NCI-H2171 (cell line): ENCODE data around the gene ZBTB7C.

Experiments
- DNase-seq: peaks from one replicate; lab custom pipeline; 2025; lab: John Stamatoyannopoulos, UW

ZBTB7C gene

GRCh38 chr18:48324651-48325050 lies 84.5 kb downstream of the ZBTB7C start:
- no peak for DNase-seq

DNA sequence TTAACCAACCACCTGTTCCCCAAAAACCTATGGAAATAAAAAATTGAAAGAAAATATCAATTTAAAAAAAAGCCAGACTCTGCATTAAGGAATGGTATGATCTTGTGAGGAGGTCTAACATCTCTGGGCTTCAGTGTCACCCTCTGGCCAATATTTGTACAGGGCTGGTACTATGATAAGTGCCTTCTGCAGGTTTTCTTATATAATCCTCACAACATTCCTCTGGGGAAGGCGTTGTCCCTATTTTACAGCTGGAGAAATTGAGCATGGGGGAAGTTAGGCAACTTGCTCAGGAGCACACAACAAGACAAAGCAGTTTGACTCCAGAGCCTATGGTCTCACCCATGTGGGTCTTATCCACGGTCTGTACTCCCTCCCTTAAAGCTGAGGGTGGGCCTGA lies 86.0 kb downstream of the ZBTB7C start:
- no peak for DNase-seq

DNA sequence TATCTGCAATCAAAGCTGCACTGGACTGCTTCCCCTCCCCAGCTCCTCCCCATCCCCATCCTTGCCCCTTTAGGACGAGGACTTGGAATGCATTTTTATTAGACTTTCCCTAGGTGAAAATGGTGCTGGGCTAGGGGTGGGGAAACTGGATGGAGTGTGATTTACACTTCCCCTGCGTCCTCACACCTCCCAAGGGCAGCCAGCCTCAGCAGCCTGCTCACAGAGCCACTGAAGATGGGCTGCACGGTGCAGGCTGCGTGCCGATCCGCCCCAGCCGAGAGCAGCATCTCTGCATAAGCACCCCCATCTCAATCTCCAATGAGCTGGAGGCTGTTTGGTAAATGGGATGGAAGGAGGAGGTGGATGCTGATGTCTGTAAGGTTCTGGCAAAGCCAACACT lies 87.6 kb downstream of the ZBTB7C start:
- DNase-seq: no peak

GRCh38 chr18:48321121-48321520 lies 88.1 kb downstream of the ZBTB7C start:
- no peak for DNase-seq

DNA sequence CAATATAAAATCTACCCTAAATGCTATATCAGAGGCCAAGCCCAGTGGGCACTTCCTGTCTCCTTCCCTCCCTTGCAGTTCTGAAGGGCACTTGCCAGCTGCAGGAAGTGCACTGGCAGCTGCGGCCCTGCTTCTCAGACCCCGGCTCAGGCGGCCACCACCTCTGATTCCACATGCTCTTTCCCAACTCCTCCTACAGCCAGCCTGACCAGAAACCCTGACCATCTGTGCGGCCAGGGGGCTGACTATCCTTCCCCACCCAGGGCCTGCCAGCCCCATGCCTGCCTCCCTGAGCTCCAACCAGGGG lies 88.6 kb downstream of the ZBTB7C start:
- no peak for DNase-seq

DNA sequence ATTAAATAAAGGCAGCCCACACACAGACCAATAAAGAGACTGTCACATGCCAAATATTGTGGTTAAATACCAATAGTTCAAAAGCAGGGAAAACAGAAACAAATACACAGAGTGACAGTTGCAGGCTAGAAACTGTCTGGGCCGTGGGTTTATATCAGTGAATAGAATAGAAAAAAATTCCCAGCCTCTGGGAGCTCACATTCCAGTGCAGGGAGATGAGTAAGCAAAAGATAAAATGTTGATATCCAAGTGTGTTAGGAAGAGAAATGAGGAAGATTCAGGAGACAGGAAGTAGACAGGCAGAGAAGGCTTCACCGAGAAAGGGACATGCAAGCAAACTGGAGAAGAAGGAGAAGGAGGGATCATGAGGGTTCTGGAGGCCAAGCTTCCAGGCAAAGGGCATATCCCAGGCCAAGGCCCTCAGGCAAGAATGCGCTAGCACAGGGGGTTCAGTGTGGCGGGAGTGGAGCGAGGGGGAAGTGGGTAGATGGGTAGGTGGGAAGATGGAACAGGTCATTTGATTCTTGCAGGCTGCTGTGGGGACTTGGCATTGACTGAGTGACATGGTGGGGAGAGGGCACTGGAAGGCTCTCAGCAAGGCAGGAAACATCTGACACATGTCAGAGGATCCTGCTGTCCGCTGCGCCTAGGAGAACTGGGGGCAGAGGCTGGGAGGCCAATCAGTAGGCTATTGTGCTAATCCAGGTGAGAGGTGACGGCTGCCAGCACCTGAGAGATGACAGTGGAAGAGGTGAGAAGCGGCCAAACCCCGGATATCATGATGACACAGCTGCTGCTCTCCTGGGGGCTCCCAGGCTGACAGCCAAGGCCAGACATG lies 89.2 kb downstream of the ZBTB7C start:
- no peak for DNase-seq

GRCh38 chr18:48318436-48318835 lies 90.7 kb downstream of the ZBTB7C start:
- DNase-seq: no peak

DNA sequence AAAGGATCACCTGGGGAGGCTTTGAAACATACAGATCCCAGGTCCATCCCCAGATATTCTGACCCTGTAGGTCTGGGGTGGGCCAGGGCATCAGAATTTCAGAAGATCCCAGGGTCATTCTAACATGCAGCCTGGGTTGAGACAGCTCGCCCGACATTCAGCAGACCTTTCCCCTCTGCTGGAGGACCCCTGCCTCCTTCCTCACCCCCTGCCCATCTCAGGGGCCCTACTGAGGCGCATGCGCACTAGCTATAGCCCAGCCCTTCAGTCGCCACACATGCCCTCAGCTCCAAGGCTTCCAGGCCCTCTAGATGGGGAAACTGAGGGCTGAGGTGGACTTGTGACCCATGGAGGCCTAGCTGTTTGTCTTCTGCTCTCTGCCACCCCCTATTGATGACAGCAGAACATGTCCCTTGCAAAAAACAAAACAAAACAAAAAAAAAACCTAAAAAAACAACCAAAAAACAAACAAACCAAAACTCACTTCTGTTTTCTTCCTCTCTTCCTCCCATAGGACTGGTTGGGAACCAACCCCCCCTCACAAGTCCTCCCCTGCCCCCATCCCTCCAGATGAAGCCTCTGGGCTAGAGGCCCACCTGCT lies 91.3 kb downstream of the ZBTB7C start:
- DNase-seq: no peak

DNA sequence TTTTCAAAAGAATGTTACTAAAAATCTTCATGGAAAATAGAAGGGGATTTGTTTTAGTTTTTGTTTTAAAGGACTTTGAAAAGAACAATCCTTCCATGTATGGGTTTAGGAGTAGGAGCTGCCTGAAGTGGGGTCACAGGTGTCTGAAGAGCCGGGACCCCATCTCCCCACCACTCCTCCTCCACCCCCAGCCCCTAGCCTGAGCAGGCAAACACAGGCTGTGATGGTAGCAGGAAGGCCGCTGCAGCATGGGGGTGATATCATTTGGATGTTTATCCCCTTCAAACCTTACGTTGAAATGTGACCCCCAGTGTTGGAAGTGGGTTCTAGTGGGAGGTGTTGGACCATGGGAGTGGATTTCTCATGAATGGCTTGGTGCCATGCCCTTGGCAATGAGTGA lies 93.0 kb downstream of the ZBTB7C start:
- DNase-seq: no peak

DNA sequence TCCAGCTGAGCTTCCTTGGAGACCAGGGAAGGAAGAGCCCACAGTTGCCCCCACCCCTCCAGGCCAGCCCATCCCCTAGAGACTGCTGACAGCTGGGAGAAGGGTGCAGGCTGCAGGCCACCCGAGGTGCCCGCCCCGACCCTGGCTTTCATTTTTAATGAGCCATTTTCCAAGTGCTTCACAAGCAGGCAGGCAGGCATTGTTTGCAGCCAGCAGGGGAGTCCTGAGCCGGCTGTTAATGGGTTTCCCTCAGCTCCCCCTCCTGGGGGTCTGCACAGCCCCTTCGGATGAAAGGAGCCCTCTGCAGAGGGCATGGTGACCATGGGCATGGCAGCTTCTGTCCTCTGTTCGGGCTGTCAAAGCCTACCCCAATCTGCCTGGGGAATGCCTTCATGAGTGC lies 94.5 kb downstream of the ZBTB7C start:
- no peak for DNase-seq

- no peak for DNase-seq
Measured at GRCh38 chr18:48313792-48314191, 95.4 kb downstream of the ZBTB7C start.

DNA sequence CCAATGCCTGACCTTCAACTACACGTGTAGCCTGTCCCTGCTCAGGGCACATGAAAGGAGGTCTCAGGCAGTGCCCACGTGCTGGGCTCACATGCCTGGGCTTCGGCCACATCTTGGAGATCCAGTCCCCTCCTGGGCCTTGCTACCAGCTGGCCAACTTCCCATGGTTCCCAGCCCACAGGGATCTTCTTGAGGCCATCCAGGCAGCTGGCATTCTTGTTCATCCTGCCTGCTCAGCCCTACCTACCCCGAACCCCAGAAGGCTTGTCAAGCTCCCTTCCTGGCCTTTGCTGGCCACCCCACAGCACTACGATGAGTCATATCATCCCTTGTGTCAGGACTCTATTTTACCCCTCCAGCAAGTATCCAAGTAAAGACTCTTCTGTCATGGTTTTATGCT lies 97.1 kb downstream of the ZBTB7C start:
- no peak for DNase-seq

DNA sequence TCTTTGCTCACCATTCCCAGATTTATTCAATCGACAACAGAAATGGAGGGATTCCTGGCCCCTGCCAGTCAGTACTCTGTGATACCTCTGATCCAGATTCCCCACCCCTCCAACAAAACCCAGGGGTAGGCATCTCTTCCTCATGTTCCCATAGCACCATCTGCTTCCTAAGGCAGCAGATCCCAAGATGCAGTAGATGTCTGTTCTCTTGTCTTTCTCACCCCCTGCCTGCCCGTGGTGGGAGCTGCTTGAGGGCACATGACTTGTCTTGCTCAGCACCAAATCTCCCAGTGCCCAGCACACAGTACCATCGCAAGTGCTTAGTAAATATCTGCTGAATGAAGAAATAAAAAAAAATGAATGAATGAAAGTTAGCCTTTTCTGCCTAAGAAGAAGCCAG lies 98.2 kb downstream of the ZBTB7C start:
- DNase-seq: no peak

- no peak for DNase-seq
Measured at GRCh38 chr18:48310353-48310752, 98.8 kb downstream of the ZBTB7C start.

- DNase-seq: no peak
Measured at GRCh38 chr18:48308755-48309575, 100.2 kb downstream of the ZBTB7C start.

DNA sequence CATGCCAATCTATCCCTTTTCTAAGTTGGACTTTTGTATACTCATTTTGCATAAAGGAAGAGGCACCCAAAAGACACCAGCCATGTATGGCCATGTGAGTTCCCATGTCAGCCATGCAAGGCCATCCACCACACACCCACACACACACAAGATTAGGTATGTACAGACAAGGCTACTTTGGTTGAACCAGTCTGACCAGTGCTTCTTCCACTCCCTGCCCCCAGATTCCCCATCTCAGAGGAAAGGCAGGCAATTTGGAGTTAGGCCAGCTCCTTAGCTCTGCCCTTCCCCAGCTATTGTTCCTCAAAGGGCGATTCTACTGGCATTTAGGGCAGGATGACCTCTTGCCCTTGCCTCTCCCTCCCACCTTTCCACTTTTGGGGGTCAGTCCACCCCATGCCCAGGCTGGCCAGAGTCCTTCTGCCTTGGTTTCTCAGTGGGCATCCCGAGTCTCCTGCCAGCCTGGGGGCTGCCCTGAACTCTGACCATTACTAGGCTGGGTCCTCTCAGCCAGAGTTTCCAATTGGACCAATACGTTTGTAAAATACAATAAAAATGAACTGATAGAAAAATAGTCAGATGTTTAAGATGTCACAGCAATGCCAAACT lies 101.1 kb downstream of the ZBTB7C start:
- DNase-seq: no peak

- no peak for DNase-seq
Measured at GRCh38 chr18:48306838-48307237, 102.3 kb downstream of the ZBTB7C start.

DNA sequence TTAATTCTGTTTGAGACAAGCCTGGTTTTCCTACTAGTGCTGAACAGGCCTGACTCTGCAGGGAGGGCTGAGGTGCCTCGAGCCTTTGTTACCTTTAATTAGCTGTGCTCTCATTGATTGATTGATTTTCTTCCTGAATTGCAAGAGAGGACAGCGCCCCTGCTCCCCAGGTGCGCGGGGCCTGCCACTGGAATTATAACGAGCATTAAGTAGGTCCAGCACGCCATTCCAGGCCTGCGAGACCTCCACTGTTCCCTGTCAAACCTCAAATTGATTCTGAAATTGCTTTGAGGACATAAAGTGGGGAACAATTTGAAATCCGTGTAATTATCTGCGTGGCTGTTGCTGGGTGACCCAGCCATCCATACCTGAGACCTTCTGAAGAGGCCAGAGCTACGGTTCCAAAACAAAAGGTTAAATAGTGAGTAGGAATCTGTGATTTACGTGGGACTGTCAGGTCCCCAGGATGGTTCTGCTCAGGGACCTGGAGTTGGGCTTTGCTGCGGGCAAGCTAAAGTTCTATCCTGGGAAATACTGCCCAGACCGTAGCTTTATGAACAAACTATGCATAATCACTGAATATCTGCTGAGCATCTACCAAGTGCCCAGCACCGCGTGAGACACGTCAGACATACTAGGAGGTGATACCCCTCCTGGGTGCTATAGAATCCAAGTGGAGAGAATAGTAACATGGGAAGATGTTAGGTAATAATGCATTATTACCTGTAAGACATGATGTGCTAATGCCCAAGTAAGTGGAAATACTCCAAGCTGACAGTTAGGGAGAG lies 104.1 kb downstream of the ZBTB7C start:
- DNase-seq: no peak

DNA sequence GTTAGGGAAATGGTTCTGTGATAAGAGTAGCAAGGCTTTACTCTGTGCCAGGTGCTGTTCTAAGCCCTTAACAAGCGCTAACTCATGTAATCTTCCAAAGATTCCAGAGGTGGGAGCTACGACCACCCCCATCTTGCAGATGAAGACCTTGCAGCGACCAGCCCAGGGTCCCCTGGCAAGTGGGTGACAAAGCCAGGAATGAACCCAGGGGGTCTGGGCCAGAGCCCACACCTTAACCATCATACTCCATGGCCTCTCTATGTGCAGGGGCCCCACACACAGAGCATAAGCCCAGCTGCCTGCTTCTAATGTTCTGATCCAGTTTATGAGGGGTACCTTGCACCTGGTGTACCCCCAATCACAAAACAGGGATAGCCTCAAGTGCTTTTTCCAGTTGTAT lies 105.3 kb downstream of the ZBTB7C start:
- DNase-seq: no peak

DNA sequence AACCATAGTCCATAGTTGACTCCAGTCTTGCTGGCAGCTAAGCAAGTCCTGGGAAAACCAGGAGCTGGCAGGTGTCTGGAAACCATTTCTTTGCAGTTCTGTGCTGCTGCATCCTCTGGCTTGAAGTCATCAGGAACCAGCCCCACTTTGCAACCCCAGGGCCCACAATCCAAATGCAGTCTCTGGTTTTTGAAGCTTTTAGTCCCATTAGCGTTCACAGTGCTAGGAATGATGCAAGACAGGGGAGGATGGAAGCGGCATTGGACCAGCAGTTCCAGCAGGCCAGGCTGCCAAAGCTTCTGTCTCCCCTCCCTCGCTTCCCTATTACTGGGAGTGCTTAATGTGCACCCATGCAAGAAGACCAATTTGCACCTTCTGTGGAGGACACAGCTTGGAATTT lies 106.4 kb downstream of the ZBTB7C start:
- DNase-seq: no peak

DNA sequence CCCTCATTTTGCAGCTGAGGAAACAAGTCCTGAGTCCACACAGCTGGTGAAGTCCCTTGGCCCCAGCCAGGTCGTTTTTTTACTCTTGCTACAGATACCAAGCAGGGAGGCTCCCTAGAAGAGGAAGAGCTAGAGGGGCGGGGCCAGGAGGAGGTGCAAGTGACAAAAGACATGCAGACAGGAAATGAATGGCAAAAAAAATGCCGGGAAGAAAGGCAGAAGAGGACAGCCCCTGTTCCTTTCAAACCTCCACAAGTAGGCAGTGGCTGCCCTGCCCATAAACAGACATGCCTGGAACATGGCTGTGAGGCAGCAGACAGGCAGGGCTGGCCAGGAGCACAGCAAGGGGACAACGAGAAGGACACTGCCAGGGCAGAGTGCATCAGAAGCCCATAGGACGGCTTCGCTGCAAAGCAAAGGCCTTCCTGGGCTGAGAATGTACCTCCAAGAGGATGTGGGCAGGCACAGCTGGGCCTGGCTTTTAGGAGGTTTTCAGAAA lies 108.7 kb downstream of the ZBTB7C start:
- DNase-seq: no peak

DNA sequence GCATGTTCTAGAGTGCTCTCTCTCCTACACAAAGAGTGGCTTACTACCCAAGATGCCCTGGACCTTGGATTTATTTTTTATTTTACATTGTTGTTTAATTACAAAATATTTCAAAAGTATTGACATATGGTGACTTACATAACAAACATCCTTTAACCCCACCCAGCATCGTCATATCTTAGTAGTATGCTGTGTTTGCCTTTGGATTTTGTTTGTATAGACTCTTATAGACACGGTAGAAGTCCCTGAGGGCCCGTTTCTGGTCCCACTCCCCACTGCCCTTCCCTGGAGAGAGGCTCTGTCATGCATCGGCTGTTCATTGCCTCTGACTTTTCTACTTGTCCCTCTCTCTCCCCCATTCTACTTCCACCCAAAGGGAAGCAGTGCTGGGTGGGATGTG lies 112.0 kb downstream of the ZBTB7C start:
- DNase-seq: no peak
